HepG2 (cell line): ENCODE data around the gene C20orf204. TPM values are rescaled to one million over a fixed set of nuclear protein-coding genes. Genes with fewer than 3 reads are reported as not detected.

ENCODE experiments used
- ATAC-seq: fragments of 200-7000 bp; cut with Tn5 transposase; 3 replicates; pipeline ENCODE4 v1.9.1; 2020; ENCODE audit warnings: mild to moderate bottlenecking, moderate library complexity
- BruUV-seq: library from RNA; stranded (reverse); fragments of 400-500 nt; replicated peaks from 2 replicates; lab custom pipeline; 2021; lab: Mats Ljungman, UMichigan
- CTCF ChIA-PET: fragments of 300-600 bp; formaldehyde crosslinking; extraction: SDS; loops from one replicate; lab custom pipeline; 2021; ENCODE audit warnings: low total read pairs, inconsistent platforms, low intra/inter-chr PET ratio; lab: Yijun Ruan, JAX
- POLR2A ChIA-PET: fragments of 350-600 bp; sonication (Branson Sonifier 250); formaldehyde crosslinking; loops from one replicate; lab custom pipeline; 2020; ENCODE audit warnings: antibody characterized with exemption, inconsistent platforms; lab: Yijun Ruan, JAX
- DNase-seq: peaks from one replicate; pipeline ENCODE4 v3.0.0-alpha.2; 2015; ENCODE audit warnings: low spot score
- FAIRE-seq: peaks from 3 replicates; lab custom pipeline; 2011; peaks lifted over from hg19 to GRCh38; lab: Jason Lieb, UNC
- H2AFZ ChIP-seq: one replicate; pipeline ENCODE4 v1.6.1; 2011; ENCODE audit warnings: low read length, inconsistent platforms
- H3K27ac ChIP-seq: fragments of 300-600 bp; 3 replicates; pipeline ENCODE4 v1.8.0; 2011; ENCODE audit warnings: mixed run types, mild to moderate bottlenecking, mixed read lengths, low read length, inconsistent platforms; ENCODE audit not compliant: insufficient read depth; ENCODE audit errors: extremely low read length
- H3K27me3 ChIP-seq, 2 experiments: fragments of 200-600 bp in 1 of 2; 2 replicates in 1 of 2; 3 replicates in 1 of 2; pipeline versions ENCODE4 v1.6.0 to v1.8.0; 2011; ENCODE audit warnings: low read length in 2 of 2, mild to moderate bottlenecking in 2 of 2, moderate library complexity in 2 of 2, inconsistent platforms in 1 of 2; ENCODE audit not compliant: insufficient read depth in 2 of 2, control insufficient read depth in 1 of 2
- H3K36me3 ChIP-seq, 2 experiments: fragments of 200-600 bp in 1 of 2; replicated peaks in 1 of 2; 2 replicates in 1 of 2; 3 replicates in 1 of 2; pipeline versions ENCODE4 v1.5.1 to v1.8.0; 2011; ENCODE audit warnings: low read length in 2 of 2, inconsistent platforms in 1 of 2; ENCODE audit not compliant: insufficient read depth in 2 of 2, control insufficient read depth in 1 of 2
- H3K4me1 ChIP-seq: 2 replicates; pipeline ENCODE4 v1.5.1; 2012; ENCODE audit warnings: low read length, inconsistent platforms; ENCODE audit not compliant: insufficient read depth
- H3K4me2 ChIP-seq: 2 replicates; pipeline ENCODE4 v1.6.0; 2011; ENCODE audit warnings: low read depth, low read length, inconsistent platforms
- H3K4me3 ChIP-seq, 3 experiments: fragments of 200-600 bp in 1 of 3; sonication (generic), shearing (Covaris generic) in 1 of 3; replicated peaks in 1 of 3; 2 replicates each; pipeline ENCODE4 v1.5.1; 2011 to 2016; ENCODE audit warnings: low read length in 3 of 3, inconsistent platforms in 2 of 3, low read depth in 2 of 3, mild to moderate bottlenecking in 2 of 3, control low read depth in 1 of 3, mixed read lengths in 1 of 3; ENCODE audit not compliant: insufficient read depth in 1 of 3
- H3K79me2 ChIP-seq: one replicate; pipeline ENCODE4 v1.6.1; 2011; ENCODE audit warnings: low read length, inconsistent platforms; ENCODE audit not compliant: insufficient read depth
- H3K9ac ChIP-seq: 2 replicates; pipeline ENCODE4 v1.6.0; 2011; ENCODE audit warnings: mild to moderate bottlenecking, low read depth, low read length, inconsistent platforms; ENCODE audit not compliant: insufficient read depth
- H3K9me3 ChIP-seq: 2 replicates; pipeline ENCODE4 v1.5.1; 2012; ENCODE audit warnings: mild to moderate bottlenecking, low read length
- H4K20me1 ChIP-seq: 2 replicates; pipeline ENCODE4 v1.6.0; 2011; ENCODE audit warnings: inconsistent platforms, mild to moderate bottlenecking, low read length, moderate library complexity; ENCODE audit not compliant: insufficient read depth
- ARID2 ChIP-seq: sonication (generic); formaldehyde crosslinking; IDR thresholded peaks from 2 replicates; pipeline ENCODE4 v1.8.1; 2022; ENCODE audit warnings: mild to moderate bottlenecking, missing genetic modification reagents, borderline replicate concordance
- CENPT ChIP-seq: sonication (generic); formaldehyde crosslinking; IDR thresholded peaks from 2 replicates; pipeline ENCODE4 v1.8.0; 2022; ENCODE audit warnings: low read depth, mild to moderate bottlenecking, moderate library complexity, missing genetic modification reagents
- MBNL3 ChIP-seq: fragments of 250-450 bp; sonication (Bioruptor Pico); conservative IDR thresholded peaks from 2 replicates; pipeline ENCODE4 v1.8.0; 2022; ENCODE audit warnings: mild to moderate bottlenecking, inconsistent platforms
- MYC ChIP-seq: sonication (generic); formaldehyde crosslinking; IDR thresholded peaks from 2 replicates; pipeline ENCODE4 v1.9.0; 2021; ENCODE audit warnings: missing genetic modification reagents, borderline replicate concordance
- NFKB2 ChIP-seq: sonication (generic); formaldehyde crosslinking; IDR thresholded peaks from 2 replicates; pipeline ENCODE4 v1.4.0; 2020; ENCODE audit warnings: missing genetic modification reagents, borderline replicate concordance
- PITX1 ChIP-seq: sonication (generic); formaldehyde crosslinking; IDR thresholded peaks from 2 replicates; pipeline ENCODE4 v1.5.1; 2020; ENCODE audit warnings: mild to moderate bottlenecking, missing genetic modification reagents
- SMAD9 ChIP-seq: sonication (generic); formaldehyde crosslinking; IDR thresholded peaks from 2 replicates; pipeline ENCODE4 v1.5.1; 2020; ENCODE audit warnings: mild to moderate bottlenecking, missing genetic modification reagents
- SNAPC2 ChIP-seq: sonication (generic); formaldehyde crosslinking; IDR thresholded peaks from 2 replicates; pipeline ENCODE4 v1.8.1; 2022; ENCODE audit warnings: mild to moderate bottlenecking, missing genetic modification reagents
- SRY ChIP-seq: sonication (generic); formaldehyde crosslinking; IDR thresholded peaks from 2 replicates; pipeline ENCODE4 v1.8.0; 2022; ENCODE audit warnings: mild to moderate bottlenecking, missing genetic modification reagents
- TARDBP ChIP-seq: sonication (generic); formaldehyde crosslinking; IDR thresholded peaks from 2 replicates; pipeline ENCODE4 v1.8.0; 2022; ENCODE audit warnings: mild to moderate bottlenecking, missing genetic modification reagents
- TBX2 ChIP-seq: sonication (generic); formaldehyde crosslinking; IDR thresholded peaks from 2 replicates; pipeline ENCODE4 v1.5.0; 2020; ENCODE audit warnings: missing genetic modification reagents, mild to moderate bottlenecking, borderline replicate concordance
- TOPORS ChIP-seq: sonication (generic); formaldehyde crosslinking; IDR thresholded peaks from 2 replicates; pipeline ENCODE4 v1.8.0; 2023; ENCODE audit warnings: mild to moderate bottlenecking, missing genetic modification reagents
- ZBTB38 ChIP-seq: sonication (generic); formaldehyde crosslinking; IDR thresholded peaks from 2 replicates; pipeline ENCODE4 v1.5.1; 2020; ENCODE audit warnings: mild to moderate bottlenecking, missing genetic modification reagents
- ZMAT3 ChIP-seq: sonication (generic); formaldehyde crosslinking; conservative IDR thresholded peaks from 2 replicates; pipeline ENCODE4 v1.7.0; 2021; ENCODE audit warnings: missing genetic modification reagents
- ZNF550 ChIP-seq: sonication (generic); formaldehyde crosslinking; IDR thresholded peaks from 2 replicates; pipeline ENCODE4 v1.4.0; 2020; ENCODE audit warnings: mild to moderate bottlenecking, missing genetic modification reagents, borderline replicate concordance
- ZNF614 ChIP-seq: IDR thresholded peaks from 2 replicates; pipeline ENCODE4 v1.6.1; 2018; ENCODE audit warnings: missing biosample characterization, missing genetic modification reagents, inconsistent platforms, borderline replicate concordance
- WGBS: methylation state at CpG from one replicate; pipeline ENCODE4 v1.1.6; 2017; ENCODE audit warnings: low lambda C conversion rate; 5-methylcytosine and 5-hydroxymethylcytosine counted together
- in situ Hi-C: cut with HindIII; loops from 2 replicates; pipeline ENCODE4 v1.10.0; 2017; ENCODE audit warnings: low pct_unique_long_range_greater_than_20kb; ENCODE audit not compliant: extremely low pct_ligation_motif_present
- intact Hi-C: fragments of 100-400 bp; cut with micrococcal nuclease; formaldehyde crosslinking; loops from one replicate; pipeline ENCODE4 v1.10.0; 2022; ENCODE audit not compliant: unreplicated experiment
- polyA plus RNA-seq, 8 experiments: library from polyadenylated mRNA; depleted of rRNA in 3 of 8; stranded (reverse) in 7 of 8; unstranded in 1 of 8; fragments of >200 nt; fragmentation: Illumina TruSeq in 4 of 8; extraction: Trizol in 4 of 8; gene quantifications; 2 replicates each; pipeline versions ENCODE4 v1.2.1 to v1.2.3, GENCODE V29; 2011 to 2016; ENCODE audit warnings: low read depth in 4 of 8, missing spikeins in 1 of 8, mixed read lengths in 1 of 8; ENCODE audit not compliant: insufficient read depth in 1 of 8
- total RNA-seq, 5 experiments: library from RNA; depleted of rRNA; stranded (reverse); fragments of >200 nt; fragmentation: Illumina TruSeq; extraction: Trizol; gene quantifications; 2 replicates each; pipeline ENCODE4 v1.2.3, GENCODE V29; 2016; ENCODE audit warnings: low read depth in 1 of 5
- TF ChIP-seq, protein P1 (sequence below), 2 experiments: sonication (generic) in 1 of 2; formaldehyde crosslinking in 1 of 2; IDR thresholded peaks; 2 replicates each; pipeline versions ENCODE4 v1.4.0 to v1.6.1; 2018 to 2020; ENCODE audit warnings: missing genetic modification reagents in 2 of 2, borderline replicate concordance in 1 of 2, low read depth in 1 of 2, mild to moderate bottlenecking in 1 of 2, missing biosample characterization in 1 of 2
- TF ChIP-seq, protein P2 (sequence below): sonication (generic); formaldehyde crosslinking; IDR thresholded peaks from 2 replicates; pipeline ENCODE4 v1.5.0; 2020; ENCODE audit warnings: mild to moderate bottlenecking, missing genetic modification reagents

The C20orf204 gene
- total and polyA plus RNA-seq, 2 of the 13 experiments (the other 11 are each of a cell fraction or from before 2014, with no cell fraction given): 22.1 to 80.0 TPM

DNA sequence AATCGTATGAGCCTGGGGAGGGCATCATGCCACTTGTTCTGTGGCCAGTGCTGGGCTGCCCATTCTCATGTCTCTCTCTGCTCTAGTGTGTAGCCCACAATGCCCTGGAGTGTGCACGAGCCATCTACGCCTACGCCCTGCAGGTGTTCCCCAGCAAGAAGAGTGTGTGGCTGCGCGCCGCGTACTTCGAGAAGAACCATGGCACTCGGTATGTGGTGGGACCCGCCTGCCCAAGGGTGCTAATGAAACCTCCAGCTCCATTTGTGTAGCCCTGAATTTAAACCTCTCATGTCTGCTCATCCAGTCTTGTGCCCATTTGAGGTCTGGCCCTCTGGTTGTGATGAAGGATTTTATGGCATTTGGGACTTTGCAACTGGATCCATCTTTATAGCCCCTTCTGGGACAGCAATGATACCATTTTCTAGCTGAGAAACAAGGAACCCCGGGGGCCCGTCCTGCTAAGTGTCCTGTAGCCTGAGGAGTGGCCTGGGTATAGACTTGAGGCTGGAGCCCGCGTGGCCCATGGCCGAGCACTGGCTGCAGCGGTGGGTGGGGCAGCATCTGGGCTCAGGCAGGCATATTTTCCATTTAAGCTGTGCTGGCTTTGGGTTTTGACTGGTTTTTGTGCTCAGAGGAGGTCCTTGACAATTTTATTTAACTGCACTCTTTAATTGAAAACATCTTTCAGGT lies 13.2 kb upstream of the C20orf204 start:
- no peak overlapping the region for H2AFZ ChIP-seq
- peaks cover 52 to 74% of the 10 kb centered on the region in 2 experiments for H3K36me3 ChIP-seq
- peaks cover 4% of the 10 kb centered on the region for H3K79me2 ChIP-seq
- peak overlapping the region; percentile 71 for H3K9ac ChIP-seq
- H3K27me3 ChIP-seq: no peaks in the 10 kb centered on the region
- H4K20me1 ChIP-seq: no peaks in the 10 kb centered on the region
- peak overlapping the region; percentile 84 for H3K4me2 ChIP-seq
- FAIRE-seq (no peak), DNase-seq (no peak), ATAC-seq (no peak)
- intact Hi-C loops (no loop called here), in situ Hi-C loops (loop anchor here (5.0 kb wide), 1 partner anchor 41 kb away; the partner anchor contains the start of gene PRPF6)
- BruUV-seq: no TSS peak
- 97% methylated on average over 17 of the region's 17 CpGs for WGBS
- H3K4me3 ChIP-seq: no peak overlapping the region
- H3K4me1 ChIP-seq: peaks cover 42% of the 10 kb centered on the region
- peak overlapping the region; percentile 92 for H3K27ac ChIP-seq
- no peaks in the 10 kb centered on the region for H3K9me3 ChIP-seq
- ChIA-PET CTCF (no interaction called here), POLR2A (interaction anchor here (1.3 to 5.0 kb wide), 10 partner anchors 14 to 158 kb away, joined by 4 to 81 read pairs (median 12); partner anchors contain the start of genes C20orf204, PRPF6, SAMD10 and SOX18)
- TF ChIP-seq TARDBP (0 out of 2 replicates have a peak, but pooled peaks have one; percentile 42), ARID2 (0 out of 2 replicates have a peak, but pooled peaks have one; percentile 34), TBX2 (CRISPR knock-in tag) (0 out of 2 replicates have a peak, but pooled peaks have one; percentile 40), ZNF614 (CRISPR knock-in tag) (peak; percentile 15; the same call in 1 of the 2 replicates), SNAPC2 (CRISPR knock-in tag) (0 out of 2 replicates have a peak, but pooled peaks have one; percentile 36), ZMAT3 (CRISPR knock-in tag) (0 out of 2 replicates have a peak, but pooled peaks have one; percentile 35), PITX1 (CRISPR knock-in tag) (peak; percentile 37; the same call in 1 of the 2 replicates), MBNL3 (CRISPR knock-in tag) (no peak), SRY (CRISPR knock-in tag) (0 out of 2 replicates have a peak, but pooled peaks have one; percentile 42), CENPT (0 out of 2 replicates have a peak, but pooled peaks have one; percentile 32), TOPORS (CRISPR knock-in tag) (peak; percentile 46; the same call in 1 of the 2 replicates), NFKB2 (CRISPR knock-in tag) (peak; percentile 61; the same call in 1 of the 2 replicates), ZNF550 (CRISPR knock-in tag) (no peak), ZBTB38 (0 out of 2 replicates have a peak, but pooled peaks have one; percentile 30), MYC (CRISPR knock-in tag) (peak; percentile 26; the same call in 1 of the 2 replicates), SMAD9 (CRISPR knock-in tag) (peak; percentile 70; the same call in 1 of the 2 replicates)
- TF ChIP-seq, protein P1, sequence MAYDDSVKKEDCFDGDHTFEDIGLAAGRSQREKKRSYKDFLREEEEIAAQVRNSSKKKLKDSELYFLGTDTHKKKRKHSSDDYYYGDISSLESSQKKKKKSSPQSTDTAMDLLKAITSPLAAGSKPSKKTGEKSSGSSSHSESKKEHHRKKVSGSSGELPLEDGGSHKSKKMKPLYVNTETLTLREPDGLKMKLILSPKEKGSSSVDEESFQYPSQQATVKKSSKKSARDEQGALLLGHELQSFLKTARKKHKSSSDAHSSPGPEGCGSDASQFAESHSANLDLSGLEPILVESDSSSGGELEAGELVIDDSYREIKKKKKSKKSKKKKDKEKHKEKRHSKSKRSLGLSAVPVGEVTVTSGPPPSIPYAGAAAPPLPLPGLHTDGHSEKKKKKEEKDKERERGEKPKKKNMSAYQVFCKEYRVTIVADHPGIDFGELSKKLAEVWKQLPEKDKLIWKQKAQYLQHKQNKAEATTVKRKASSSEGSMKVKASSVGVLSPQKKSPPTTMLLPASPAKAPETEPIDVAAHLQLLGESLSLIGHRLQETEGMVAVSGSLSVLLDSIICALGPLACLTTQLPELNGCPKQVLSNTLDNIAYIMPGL (CRISPR knock-in tag; IDR thresholded peaks at IDR 0.05; ENCODE audit: borderline replicate concordance in 1 of 2, low read depth in 1 of 2): 0 out of 4 replicates have a peak, but pooled peaks of 1 of the 2 experiments have one; percentile 19
- TF ChIP-seq, protein P2, sequence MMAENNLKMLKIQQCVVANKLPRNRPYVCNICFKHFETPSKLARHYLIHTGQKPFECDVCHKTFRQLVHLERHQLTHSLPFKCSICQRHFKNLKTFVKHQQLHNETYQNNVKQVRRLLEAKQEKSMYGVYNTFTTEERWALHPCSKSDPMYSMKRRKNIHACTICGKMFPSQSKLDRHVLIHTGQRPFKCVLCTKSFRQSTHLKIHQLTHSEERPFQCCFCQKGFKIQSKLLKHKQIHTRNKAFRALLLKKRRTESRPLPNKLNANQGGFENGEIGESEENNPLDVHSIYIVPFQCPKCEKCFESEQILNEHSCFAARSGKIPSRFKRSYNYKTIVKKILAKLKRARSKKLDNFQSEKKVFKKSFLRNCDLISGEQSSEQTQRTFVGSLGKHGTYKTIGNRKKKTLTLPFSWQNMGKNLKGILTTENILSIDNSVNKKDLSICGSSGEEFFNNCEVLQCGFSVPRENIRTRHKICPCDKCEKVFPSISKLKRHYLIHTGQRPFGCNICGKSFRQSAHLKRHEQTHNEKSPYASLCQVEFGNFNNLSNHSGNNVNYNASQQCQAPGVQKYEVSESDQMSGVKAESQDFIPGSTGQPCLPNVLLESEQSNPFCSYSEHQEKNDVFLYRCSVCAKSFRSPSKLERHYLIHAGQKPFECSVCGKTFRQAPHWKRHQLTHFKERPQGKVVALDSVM (CRISPR knock-in tag): no peak
